Right lung (tissue), 10 donors: ENCODE data around the gene MKNK1. TPM values are rescaled to one million over a fixed set of nuclear protein-coding genes. Genes with fewer than 3 reads are reported as not detected.
"Not testable (repeated sequence)": the region's sequence is repeated elsewhere in the genome, so short reads cannot be mapped to it uniquely, and the experiment has no call there.

Source experiments
- DNase-seq, 2 donors: peaks; one replicate each; pipeline ENCODE4 v3.0.0-alpha.2; 2013
- long read RNA-seq, 8 donors: transcript quantifications; one replicate each; lab custom pipeline, GENCODE V29; 2026
- polyA plus RNA-seq, 5 donors: library from polyadenylated mRNA; unstranded; fragments of 120-200 nt; gene quantifications; one replicate each; pipeline versions ENCODE4 v1.2.1 to v1.2.3, GENCODE V29; 2013; ENCODE audit warnings: inconsistent platforms in 1 of 5, low replicate concordance in 1 of 5; ENCODE audit not compliant: insufficient read length in 5 of 5, insufficient read depth in 1 of 5

MKNK1 gene
- 10 to 100 TPM; 44.7 to 53.9 (median 48.2) TPM for polyA plus RNA-seq
- long read RNA-seq, donor 1, partial matches to known transcripts = 0 of 1 reads
- long read RNA-seq, donor 1, other reads (novel, unspliced or antisense) = 0 of 1 reads
- long read RNA-seq, donor 2, partial matches to known transcripts = 0 of 3 reads
- long read RNA-seq, donor 2, other reads (novel, unspliced or antisense) = 0 of 3 reads
- long read RNA-seq, donor 3, partial matches to known transcripts = 0 of 1 reads
- long read RNA-seq, donor 3, other reads (novel, unspliced or antisense) = 0 of 1 reads
- long read RNA-seq, donor 4, partial matches to known transcripts = 0 of 1 reads
- long read RNA-seq, donor 4, other reads (novel, unspliced or antisense) = 0 of 1 reads
- long read RNA-seq, donor 5, partial matches to known transcripts = 0 of 2 reads
- long read RNA-seq, donor 5, other reads (novel, unspliced or antisense) = 0 of 2 reads
- long read RNA-seq, donor 6, partial matches to known transcripts = 0 of 5 reads
- long read RNA-seq, donor 6, other reads (novel, unspliced or antisense) = 0 of 5 reads
- long read RNA-seq, donor 7, partial matches to known transcripts = 0 of 1 reads
- long read RNA-seq, donor 7, other reads (novel, unspliced or antisense) = 0 of 1 reads
- long read RNA-seq, donor 8 = 0 reads

DNA sequence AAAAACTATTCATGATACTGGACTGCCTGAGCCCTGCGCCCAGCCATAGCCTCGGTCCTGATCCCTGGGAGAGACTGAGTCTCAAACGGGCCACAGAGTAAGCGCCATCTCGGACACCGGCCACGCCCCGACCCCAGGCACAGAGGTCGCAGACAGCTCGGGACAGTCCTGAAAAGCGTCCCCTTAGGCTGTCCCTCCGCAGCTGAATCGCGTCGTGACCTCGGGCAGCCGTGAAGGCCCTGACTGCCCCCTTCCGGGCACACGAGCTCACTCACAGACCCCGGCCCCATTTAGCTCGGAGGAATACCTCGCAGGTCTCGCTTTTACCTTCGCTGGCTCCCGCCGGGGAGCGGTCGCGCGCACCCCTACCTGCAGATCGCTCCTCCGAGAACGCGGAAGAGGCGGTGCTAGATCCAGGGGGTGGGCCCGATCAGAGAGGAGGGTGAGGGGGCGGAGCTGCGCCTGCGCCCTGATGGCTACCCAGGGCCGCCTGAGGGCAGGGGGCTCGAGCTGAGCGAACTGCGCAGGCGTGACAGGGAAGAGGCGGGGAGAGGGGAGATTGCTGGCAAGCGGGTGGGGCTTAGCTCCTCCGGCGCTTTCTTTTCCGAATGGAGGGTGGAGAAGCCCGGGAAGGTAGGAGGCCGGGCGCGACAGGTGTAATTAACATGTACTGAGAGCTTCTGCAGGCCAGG is at the start of gene MKNK1:
MKNK1 (minus strand) TSS at position 411 of the 692 bp plus-strand sequence. CDS start 20,941 bp downstream, outside the sequence.
- DNase-seq = peak; percentile 96 to 97

DNA sequence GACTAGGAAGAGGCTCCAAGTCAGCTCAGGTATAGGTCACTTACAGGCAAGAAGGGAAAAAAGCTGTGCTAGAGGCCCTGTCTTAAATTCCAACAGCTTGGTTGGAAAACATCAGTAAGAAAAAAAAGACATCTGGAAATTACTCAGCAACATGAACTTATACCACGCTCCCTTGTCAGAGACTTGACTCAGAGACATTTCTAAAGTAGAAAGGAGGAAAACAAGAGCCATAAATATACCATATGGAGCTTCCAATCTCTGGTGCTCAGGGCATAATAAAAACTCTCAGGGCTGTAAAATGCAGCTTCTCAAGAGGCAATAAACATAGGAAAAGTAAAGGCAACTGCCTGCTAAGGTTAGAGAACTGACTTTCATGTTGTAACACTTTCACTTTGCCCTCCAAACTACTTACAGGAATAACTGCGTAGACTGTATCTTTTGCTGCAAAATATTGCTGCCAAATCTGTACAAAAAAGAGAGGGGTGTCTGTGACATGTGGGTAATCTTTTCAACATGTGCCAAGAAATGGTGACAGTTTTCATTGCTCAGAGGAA is 49.4 kb upstream of the MKNK1 start:
- DNase-seq = no peak

DNA sequence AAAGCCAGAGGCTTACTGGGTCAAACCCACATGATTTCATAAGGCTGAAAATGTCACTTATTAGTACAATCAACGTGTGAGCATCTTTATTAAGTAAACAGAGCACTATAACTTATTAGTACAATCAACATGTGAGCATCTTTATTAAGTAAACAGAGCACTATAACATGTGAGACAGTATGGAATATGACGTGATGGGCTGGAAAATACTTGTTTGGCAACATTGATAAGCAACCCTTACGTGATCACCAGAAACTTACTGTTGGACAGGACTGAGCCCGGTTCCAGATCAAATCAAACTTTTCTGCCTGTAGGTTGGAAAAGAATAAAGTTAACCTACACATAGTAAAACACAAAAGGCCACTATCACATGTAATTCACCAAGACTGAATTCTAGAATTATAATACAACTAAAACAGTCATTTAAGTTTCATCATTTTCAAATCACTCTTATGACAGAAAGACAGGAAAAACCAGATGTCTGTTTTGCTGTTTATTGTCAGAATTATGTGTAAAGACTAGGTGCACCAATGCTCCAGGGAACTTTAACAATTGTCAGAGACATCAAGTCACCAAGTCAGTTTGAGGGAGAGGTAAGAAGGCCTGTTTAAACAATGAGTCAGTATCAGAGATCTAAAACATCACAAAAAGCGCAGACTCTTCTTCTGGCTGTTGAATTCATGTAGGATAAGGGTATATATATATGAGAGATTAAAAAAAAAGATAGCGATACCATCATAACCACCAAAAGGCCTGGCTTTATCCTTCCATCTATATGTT is 48.4 kb upstream of the MKNK1 start:
- DNase-seq = no peak

DNA sequence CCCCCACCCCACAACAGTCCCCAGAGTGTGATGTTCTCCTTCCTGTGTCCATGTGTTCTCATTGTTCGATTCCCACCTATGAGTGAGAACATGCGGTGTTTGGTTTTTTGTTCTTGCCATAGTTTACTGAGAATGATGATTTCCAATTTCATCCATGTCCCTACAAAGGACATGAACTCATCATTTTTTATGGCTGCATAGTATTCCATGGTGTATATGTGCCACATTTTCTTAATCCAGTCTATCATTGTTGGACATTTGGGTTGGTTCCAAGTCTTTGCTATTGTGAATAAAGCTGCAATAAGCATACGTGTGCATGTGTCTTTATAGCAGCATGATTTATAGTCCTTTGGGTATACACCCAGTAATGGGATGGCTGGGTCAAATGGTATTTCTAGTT is 47.1 kb upstream of the MKNK1 start:
- not testable (repeated sequence) for DNase-seq

DNA sequence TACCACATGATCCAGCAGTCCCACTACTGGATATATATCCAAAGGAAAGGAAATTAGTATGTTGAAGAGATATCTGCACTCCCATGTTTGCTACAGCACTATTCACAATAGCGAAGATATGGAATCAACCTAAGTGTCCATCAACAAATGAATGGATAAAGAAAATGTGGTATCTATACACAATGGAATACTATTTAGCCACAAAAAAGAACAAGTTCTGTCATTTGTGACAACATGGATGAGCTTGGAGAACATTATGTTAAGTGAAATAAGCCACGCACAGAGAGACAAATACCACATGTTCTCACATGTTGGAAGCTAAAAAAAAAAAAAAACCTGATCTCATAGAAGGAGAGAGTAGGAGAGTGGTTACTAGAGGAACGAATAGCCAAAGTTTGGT is 46.4 kb upstream of the MKNK1 start:
- no peak for DNase-seq

DNA sequence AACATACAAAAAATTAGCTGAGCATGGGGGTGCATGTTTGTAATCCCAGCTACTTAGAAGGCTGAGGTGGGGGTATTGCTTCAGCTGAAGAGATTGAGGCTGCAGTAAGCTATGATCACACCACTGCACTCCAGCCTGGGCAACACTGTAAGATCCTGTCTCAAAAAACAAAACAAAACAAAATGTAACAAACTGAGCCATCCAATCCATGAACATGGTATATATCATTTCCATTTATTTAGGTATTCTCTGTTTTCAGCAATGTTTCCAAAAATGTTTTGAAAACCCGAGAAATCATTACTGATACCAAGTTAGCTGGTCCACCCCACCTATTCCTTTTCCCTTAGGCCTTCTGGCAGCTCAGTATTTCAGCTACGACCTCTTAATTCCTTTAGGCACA is 45.7 kb upstream of the MKNK1 start:
- DNase-seq = no peak

DNA sequence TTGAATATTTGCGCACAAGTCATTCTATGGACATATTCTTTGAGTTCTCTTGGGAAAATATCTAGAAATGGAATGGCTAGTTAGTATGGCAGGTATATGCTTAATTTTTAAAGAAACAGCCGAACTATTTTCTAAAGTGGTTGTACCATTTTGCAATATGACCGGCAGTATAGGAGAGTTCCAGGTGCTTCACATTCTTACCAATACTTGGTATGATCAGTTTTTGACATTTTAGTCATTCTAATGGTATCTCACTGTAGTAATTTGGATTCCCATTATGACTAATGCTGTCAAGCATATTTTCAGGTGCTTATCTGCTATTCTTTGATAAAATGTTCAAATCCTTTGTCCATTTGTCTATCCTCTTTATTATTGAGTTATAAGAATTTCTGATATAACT is 43.5 kb upstream of the MKNK1 start:
- DNase-seq = no peak

DNA sequence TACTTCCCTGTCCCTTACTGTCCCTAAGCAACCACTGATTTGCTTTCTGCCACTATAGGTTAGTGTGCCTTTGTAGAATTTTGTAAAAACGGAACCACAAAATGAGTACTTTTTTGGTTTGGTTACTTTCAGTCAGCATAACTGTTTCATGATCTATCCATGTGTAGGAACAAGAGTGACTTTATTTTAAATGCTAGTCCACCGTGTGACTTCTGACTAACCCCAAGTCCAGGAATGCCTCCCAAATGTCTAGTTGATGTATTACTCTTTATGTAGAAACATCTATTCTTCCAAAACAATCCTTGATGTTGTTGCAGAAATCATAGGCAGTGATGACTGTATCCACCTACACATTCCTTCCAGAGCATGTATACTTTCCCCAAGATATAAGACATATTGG is 42.8 kb upstream of the MKNK1 start:
- no peak for DNase-seq

DNA sequence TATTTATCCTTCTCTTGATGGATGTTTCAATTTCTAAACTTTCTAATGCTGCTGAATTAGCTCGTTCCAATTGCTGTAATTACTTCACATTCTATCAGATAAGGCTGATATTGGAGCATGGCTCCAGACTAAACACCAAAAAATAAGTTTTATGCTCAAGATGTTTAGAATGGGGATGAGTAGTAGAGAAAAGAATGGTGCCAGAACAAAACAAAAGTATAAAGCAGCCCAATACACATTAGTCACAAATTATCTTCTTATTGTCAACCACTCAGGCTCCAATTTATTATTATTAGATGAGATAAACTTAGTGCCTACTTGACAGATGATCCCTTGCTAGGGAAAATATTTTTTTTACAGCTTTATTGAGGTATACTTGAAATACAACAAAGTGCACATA is 42.3 kb upstream of the MKNK1 start:
- no peak for DNase-seq

DNA sequence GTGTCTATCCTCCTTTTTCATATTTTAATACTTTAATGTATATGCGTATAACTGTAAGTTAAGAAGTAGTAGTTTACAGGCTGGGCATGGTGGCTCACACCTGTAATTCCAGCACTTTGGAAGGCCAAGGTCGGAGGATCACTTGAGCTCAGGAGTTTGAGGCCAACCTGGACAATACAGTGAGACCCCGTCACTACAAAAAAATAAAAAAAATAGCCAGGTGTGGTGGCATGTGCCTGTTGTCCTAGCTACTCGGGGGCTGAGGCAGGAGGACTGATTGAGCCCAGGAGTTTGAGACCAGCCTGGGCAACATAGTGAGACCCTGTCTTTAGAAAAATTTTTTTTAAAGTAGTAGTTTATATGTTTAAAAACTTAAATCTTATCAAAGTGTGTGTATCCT is 41.7 kb upstream of the MKNK1 start:
- DNase-seq = no peak

DNA sequence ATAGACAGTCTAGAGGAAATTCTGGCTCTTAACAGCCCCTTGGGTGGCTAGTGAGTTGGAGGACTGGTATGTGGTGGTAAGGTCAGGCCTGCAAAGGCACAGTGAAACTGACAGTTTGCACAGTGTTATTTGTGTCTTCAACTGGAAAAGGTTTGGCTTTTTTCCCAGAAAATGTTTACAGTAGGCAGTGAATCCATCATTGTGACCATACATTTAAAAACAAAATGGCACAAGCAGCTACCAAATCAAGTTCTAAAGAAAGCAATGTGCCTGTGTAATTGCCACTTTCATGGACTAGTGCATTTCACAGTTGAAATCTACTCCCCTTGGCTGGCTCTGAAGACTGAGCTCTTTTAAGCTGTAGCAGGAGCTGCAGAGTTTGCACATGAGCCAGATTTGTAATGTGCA is 39.3 kb upstream of the MKNK1 start:
- peak; percentile 25 to 33 for DNase-seq

DNA sequence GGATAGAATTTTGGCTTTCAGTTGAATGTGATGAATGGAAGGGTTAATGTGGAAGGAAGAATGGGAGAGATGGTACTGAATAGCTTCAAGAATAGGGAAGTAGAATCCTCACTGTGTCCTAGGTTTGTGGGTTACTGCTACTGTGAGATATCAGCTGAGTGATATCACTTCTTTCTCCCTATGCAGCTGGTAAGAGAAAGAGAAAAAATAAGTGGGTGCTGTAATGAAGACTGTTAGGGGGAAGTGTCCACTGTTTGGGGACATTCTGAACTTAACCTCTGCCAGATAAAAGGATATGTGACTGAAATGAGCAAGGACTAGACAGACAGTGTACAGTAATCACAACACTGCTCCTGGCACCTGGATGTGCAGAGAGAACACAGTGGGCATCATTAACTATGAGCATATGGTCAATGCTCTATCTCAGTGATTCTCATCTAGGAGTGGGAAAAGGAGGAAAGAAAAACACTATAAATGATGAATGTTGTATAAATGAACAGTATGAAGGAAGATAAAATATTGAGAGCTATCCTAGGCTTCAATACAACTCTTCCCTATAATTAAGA is 38.1 kb upstream of the MKNK1 start:
- no peak for DNase-seq

DNA sequence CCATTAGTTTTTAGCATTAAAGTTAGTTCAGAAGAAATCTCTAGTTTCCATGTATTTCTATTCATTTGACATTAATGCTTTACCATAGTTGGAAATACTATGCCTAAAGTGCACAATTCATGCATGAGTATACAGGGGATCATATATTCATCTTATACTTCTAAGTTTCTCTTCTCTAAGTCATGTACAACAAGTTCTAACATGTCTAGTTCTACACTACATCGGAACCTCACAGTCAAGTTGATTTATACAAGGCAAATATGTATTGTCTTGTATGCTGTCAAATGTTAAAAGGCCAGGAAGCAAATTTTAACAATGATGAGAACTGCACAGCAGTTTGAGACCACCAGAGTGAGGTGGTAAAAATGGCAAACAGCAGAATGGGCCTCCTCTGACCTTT is 35.5 kb upstream of the MKNK1 start:
- no peak for DNase-seq

DNA sequence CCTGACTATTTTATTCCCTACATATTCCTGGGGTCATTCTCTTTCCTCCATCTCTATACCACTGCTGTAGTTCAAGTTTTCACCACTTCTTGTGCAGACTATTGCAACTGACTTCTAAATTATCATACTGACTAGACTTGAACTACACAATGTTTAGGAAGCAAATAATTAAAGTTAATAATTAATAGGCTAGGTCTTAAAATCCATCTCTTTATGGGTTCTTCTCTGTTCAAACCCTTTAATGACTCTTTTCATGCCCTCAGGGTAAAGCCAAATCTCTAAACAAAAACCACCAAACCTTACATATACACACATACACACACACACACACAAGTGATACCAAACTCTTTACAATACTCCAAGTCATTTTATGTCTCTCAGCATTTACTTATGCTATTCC is 34.9 kb upstream of the MKNK1 start:
- no peak for DNase-seq

DNA sequence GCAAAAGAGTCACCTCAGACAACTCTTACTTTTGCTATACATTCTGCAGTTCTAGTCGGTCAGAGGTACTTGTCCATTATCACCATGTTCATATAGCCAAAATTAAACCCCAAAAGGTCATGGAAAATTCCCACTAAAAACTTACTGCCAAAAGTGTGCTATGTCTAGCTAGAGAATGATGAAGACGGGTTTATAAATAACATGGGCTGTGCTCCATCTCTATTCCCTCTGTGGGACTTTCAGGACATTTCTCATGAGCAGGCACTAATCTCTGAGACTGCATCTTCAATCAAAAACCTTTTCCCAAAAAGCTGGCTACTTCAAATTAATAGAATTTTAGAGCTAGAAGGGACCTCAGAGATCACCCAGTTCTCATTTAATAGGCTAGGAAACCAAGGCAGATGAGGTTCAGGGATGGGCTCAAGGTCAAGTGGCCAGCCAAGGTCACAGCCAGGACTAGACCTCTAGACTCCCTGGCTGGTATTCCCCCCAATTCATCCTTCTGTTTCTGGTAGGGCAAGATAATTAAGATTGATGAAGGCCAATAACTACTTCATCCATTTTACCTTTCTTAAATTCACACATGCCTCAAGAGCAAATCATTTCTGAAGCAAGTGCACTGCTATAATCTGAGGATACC is 33.5 kb upstream of the MKNK1 start:
- no peak for DNase-seq

DNA sequence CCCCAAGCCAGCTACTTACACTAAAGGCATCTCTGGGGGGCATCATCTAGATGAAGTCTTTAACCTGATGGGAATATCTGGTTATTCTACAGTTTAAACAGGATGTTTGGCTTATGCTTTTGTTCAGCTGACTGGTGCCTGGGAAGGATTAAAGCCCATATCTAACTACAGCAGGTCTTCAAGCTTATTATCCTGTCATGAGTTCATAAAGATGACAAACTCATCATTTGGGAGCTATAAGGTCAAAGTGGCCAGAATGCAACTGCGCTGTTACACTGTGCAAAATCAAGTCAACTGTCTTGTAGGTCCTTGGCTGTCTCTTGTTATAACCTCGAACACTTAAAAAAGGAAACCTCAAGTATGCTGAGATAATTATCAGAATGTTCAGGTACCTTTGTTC is 31.1 kb upstream of the MKNK1 start:
- DNase-seq = no peak

DNA sequence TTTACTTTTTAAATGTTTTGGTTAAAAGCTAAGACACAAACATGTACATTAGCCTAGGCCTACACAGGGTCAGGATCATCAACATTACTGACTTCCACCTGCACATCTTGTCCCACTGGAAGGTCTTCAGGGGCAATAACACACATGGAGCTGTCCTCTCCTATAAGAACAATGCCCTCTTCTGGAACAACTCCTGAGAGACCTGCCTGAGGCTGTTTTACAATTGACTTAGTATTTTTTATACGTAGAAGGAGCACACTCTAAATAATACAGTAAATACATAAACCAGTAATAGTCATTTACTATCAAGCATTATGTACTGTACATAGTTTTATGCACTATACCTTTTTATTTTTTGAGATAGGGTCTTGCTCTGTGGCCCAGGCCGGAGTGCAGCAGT is 26.7 kb upstream of the MKNK1 start:
- no peak for DNase-seq

DNA sequence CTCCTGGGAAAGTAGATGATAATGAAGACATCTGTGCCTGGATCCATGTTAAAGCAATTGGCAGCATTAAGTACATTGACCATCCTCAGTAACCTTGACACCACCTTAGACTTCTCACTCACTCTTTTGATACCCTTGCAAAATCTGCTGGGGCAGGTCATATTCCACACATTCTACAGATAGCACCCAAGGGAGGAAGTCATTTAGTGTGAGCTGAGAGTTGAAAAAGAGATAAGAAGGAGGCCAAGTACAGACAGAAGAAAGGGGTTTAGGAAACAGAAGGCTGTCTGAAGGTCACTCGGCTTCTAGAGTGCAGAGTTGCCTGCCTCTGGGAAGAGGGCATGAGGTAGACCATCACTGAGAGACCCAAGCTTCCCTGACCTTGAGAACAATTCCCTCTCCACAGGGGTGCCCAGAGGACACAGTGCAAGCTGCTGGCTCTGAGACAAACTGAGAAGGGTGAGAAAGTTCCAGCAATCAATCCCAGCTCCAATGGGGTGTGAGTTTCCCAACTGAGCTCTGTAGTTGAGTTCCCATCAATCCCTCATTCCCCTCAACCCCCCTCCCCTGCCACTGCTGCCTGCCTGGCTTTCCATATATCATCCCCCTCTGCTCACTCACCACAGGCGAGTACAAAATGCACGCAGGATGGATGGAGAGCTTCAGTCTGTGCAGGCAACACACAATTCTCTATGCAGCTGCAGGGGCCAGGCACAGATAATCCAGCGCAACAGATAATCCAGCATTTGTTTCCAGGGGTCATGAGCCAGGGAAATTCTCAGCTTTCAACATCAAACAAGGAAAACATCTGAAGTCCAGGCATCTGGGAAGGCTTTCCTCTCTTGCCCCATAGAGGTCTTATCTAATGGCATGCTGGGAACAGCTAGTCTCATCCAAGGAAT is 19.9 kb upstream of the MKNK1 start:
- DNase-seq = no peak

DNA sequence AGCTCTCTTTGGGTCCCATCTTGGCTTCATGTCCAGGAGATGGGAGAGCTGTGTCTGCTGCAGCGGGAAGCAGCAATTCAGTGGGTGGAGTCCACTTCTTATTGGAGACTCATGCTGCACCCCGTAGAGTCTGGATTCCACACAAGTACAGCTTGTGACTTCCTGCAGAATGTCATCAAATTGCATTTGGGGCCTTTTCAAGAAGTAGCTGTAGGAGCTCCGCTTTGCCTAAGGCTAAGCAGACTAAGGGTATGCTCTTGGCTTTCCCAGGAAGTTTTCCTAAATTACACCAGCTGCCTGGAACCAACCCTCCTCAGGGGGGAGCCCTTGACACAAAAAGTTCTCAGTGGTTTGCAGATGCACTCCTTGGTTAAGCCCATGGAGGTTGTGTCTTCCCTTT is 18.3 kb upstream of the MKNK1 start:
- DNase-seq = no peak

DNA sequence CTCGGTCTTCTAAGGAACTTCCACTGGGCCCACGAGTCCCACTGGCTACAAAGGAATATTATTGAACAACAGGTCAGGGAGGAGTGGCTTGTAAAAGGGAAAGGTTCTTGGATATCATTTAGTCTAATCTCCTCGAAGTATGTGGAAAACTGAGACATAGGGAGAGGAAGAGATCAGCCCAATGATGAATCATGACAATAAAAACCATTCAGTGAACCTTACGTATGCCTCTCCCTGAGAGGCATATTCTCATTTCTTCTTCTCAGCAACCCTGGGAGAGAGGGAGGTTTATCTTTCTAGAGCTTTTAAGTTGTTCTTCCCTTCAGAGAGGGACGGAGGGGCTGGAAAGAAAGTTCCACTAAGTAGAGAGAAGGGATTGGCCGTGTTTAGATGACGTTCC is 17.9 kb upstream of the MKNK1 start:
- DNase-seq = no peak
